A204.1 (cell line): ENCODE data around the gene MTHFD1L.
"Not testable (repeated sequence)": the region's sequence is repeated elsewhere in the genome, so short reads cannot be mapped to it uniquely, and the experiment has no call there.

ENCODE experiments used
- FAIRE-seq: peaks from 2 replicates; lab custom pipeline; 2012; peaks lifted over from hg19 to GRCh38; lab: Jason Lieb, UNC

The MTHFD1L gene

DNA sequence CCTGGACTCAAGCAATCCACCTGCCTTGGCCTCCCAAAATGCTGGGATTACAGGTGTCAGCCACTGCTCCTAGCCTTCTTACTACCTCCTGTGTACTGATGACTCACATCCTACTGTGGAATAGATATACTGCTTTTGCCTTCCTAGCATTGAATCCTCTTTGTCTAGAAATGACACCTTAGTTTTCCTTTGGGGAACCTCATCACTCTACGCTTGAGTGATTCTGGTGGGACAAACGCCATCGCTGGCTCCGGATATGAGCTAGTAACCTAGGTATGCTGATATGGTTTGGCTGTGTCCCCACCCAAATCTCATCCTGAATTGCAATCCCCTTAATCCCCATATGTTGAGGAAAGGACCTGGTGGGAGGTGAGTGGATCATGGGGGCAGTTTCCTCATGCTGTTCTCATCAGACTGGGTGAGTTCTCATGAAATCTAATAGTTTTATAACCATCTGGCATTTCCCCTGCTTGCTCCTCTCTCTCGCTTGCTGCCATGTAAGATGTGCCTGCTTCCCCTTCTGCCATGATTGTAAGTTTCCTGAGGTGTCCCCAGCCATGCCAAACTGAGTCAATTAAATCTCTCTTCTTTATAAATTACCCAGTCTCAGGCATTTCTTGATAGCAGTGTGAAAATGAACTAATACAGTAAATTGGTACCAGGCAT lies 261.8 kb downstream of the MTHFD1L start:
- not testable (repeated sequence) for FAIRE-seq

DNA sequence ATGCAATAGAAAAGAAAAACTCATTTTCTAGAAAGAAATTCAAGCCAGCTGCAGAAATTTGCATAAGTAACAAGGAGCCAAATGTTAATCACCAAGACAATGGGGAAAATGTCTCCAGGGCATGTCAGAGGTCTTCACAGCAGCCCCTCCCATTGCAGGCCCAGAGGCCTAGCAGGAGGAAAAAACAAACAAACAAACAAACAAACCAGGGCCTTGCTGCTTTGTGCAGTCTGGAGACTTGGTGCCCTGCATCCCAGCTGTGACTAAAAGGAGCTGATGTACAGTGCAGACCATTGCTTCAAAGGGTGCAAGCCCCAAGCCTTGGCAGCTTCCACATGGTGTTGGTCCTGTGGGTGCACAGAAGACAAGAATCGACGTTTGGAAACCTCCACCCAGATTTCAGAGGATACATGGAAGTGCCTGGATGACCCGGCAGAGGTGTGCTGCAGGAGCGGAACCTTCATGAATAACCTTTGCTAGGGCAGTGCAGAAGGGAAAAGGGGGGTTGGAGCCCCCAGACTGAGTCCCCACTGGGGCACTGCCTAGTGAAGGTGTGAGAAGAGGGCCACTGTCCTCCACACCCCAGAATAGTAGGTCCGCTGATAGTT lies 263.4 kb downstream of the MTHFD1L start:
- FAIRE-seq = no peak

DNA sequence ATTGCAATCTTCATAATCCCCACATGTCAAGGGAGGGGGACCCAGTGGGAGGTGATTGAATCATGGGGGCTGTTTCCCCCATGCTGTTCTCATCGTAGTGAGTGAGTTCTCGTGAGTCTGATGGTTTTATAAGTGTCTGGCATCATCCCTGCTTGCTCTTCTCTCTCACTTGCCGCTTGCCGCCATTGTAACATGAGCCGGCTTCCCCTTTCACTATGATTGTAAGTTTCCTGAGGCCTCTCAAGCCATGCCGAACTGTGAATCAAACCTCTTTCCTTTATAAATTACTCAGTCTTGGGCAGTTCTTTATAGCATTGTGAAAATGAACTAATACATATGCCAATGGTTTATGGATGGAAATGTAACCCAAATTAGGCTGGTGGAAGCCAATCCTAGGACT lies 264.8 kb downstream of the MTHFD1L start:
- no peak for FAIRE-seq

DNA sequence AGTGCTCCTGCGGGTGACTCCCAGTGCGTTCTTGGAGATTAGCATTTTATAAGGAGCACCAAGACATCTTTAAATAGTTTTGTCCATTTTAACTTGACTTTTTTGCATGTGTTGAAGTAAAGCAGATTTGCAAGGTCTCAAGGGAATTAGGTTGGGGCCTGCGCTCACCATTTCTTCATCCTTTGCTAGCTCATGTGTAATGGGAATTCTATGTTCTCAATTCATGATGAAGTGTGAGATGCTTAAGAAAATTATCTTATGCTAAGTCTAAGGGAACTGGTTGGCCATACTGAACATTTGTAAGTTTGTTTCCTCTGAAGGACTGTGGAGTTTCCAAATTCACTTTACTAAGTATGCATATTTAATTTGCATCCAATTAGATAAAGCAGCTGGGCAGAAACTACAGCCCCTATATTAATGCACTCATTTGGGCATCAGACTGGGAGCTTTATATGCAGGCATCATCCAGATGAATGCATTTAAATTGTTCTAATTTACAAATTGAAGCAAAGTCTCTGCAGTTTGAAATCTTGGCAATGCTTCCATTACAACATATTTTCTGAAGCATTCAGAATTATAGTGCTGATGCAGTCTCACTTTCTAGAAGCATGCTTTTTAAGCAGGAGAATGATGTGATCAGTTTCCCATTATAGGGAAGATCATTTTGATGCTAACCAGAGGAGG lies 266.0 kb downstream of the MTHFD1L start:
- FAIRE-seq = no peak

DNA sequence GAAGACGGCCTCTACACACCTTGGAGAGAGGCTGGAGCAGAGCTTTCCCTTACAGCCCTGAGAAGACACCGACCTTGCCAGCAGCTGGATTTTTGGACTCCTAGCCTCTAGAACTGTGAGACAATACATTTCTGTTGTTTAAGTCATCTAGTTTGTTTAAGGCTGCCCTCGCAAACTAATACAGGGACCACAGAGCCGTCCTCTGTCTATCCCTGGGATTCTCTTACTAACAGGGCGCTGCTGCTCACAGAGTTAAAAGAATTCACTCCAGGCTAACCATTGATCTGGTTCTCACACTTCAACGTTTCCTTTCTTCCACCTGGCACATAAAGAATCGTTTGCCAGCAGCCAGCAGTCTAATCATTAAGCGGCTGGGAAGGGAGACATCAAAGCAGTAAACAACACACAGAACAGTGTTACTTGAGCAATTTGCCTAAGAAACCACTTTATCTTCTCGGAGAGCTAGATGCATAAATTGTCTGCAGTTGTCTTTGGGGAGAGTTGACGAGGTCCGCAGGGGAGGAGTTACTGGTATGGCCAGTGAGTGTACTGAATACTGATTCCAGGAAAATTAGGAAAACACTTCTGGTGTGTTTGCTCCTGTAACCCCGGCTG lies 270.7 kb downstream of the MTHFD1L start:
- FAIRE-seq = no peak

DNA sequence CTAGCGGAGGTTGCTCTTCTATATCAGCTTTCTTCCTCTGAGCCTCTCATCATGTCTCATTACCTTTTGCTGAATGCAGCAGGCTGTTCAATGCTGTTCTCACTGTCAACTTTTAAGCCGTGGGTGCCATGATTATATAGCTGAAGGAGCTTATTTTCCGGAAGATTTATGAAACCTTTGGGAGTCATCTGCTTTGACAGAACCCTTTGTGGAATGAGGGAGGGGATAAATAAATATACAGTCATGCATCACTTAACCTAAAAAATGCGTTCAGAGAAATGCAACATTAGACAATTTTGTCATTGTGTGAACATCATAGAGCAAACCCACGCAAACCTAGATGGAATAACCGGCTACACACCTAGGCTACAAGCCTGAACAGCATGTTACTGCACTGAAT lies 272.0 kb downstream of the MTHFD1L start:
- no peak for FAIRE-seq

DNA sequence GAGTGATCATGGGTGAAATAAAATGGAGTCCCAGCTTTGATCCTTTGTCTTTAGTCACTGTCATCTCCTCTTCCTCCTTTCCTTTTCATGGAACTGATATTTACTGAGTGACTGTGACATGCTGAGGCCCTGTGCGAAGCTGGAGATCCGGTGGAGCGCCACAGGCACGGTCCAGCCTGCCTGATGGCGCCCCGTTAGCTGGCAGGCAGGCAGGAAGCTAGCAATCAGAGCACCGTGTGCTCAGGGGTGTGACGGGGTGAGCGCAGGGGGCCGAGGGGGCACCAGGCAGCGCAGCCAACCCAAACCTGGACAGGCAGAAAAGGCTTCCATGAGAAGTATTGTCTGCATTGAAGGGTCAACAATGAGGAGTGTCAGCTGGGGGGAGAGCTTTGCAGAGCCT lies 274.0 kb downstream of the MTHFD1L start:
- no peak for FAIRE-seq

DNA sequence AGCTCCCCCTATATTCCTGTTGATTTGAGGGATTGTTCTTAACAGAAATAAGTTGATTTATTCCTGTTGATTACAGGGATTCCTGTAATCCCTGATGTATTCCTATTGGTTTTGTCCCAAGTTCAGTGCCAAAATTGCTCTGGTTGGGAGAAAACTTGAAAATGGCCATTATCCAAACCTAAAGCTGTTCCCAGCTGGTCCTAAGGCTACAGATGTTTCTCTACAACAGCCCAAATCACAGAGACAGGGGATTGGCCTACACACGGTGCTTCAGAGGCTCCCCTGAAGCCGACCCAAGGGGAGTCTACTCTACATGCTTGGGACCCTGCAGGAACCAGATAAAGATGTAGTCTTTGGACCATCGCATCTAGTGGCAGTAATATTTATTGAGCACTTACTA lies 275.3 kb downstream of the MTHFD1L start:
- no peak for FAIRE-seq

DNA sequence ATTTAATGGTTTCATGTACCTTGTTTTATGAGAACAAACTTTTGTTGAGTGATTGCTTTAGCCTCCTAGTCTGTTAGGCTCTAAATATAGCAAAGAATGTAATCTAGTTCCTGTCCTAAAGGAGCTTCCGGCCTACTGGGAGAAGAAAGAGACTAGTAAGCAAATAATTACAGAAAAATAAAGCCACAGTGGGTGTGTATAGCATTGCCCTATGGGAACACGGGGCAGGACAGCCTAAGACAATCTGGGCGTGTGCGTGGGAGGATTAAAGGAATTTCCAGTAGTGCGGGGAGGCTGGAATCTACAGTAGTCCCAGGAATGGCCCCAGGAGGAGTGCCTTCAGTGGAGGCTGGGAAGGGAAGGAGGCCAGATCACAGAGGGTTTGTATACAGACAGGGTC lies 276.2 kb downstream of the MTHFD1L start:
- FAIRE-seq = no peak

DNA sequence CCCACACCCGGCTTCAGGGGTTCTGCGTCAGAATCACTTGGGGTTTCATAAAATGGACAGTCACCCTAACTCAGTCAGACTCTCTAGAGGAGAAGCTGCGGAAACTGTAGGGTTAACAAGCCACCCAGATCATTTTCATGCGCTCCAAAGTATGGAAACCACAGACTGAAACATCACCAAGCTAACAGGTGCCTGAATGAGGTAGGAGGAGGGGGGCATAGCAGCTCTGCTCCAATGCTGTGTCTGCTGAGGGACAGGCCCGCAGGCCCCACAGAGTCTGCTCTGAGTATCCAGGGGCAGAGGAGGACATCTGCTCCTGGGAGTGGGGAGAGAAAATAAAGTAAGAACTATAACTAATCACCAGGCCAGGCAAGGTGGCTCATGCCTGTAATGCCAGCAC lies 277.2 kb downstream of the MTHFD1L start:
- FAIRE-seq = no peak

DNA sequence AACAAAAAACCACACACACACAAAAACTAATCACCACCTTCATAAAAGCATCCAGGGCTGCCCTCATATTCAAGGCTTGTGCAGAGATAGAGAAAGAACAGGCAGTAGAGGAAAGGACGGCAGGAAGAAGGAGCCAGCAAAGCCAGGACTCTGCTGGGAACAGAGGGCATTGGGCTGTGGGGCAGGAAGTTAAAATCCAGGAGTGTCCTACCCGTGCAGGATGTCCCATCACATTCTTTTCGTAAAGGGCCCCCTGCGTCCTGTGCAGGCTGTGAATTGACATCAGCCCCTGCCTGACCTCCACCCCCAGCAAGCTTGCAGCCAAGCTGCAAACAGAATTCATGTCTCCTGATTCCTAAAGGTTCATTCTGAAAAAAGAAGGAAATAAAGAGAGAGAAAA lies 277.8 kb downstream of the MTHFD1L start:
- no peak for FAIRE-seq

DNA sequence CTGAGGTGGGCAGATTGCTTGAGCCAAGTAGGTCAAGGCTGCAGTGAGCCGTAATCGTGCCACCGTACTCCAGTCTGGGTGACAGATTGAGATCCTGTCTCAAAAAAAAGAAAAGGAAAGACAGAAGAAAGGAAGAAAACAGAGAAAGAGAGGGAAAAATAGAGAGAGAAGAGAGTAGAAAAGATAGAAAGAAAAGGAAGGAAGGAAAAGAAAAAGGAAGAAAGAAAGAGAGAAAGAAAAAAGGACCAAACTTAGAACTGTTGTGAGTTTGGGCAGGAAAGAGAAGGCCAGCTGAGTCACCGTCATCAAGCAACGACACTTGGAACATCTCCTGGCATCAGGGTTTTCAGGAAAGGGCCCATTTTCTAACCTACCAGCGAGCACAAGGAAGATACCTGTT lies 278.3 kb downstream of the MTHFD1L start:
- no peak for FAIRE-seq

DNA sequence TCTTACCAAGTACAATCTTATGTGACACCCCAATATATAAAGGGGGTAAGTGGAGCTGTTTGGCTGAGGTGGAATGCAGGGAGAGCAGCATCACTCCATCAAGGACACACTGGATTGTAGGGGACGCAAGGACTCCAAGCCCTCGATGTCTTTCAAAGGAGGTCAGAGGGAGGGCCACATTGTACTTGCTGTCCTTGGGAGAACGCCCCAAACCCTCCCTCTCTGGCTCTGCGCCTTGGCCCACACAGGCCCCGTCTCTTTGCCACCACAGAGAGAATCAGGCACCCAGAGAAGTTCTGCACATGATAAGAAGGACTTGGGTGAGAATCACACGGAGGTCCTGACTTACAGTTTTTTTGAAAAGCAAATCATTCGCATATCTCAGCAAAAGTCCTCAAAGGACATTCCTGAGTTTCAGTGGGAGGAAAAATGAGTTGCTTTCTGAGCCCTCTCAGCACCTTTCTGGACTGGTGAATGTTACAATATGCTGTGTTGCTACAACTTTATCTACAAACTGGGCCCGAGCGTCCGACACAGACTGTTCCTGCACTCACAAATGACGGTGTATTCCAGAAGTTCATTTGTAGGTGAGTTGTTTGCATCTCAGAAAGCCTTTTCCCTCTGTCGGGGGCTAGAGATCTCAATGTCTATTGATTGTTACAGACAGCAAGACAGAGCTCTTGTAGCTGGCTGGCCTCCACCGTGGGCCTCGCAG lies 281.8 kb downstream of the MTHFD1L start:
- FAIRE-seq = no peak

DNA sequence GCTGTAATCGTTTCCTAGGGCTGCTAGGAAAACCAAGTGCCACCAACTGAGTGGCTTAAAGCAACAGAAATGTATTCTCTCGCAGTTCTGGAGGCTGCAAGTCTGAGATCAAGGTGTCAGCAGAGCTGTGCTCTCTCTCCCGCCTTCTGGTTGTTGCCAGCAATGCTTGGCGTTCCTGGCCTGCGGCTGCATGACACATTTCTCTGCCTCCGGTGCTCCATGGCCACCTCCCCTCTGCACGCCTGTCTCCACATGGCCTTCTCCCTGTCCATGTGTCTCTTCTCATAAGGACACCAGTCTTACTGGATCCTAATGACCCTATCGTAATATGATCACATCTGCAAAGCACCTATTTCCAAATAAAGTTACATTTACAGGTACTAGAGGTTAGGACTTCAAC lies 282.6 kb downstream of the MTHFD1L start:
- FAIRE-seq = no peak

DNA sequence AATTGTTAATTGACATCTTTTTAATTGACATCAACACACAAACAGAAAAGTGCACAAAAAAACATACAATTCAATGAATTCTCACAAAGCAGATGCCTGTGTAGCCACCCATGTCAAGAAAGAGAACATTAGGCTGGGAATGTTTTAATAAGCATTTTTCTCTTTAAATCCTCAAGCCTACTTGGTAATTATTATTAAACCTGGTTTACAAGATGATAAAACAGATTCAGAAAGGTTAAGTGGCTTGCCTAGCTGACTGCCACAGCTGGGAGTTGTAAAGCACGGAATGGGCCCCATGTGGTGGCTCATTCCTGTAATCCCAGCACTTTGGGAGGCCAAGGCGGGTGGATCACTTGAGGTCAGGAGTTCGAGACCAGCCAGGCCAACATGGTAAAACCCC lies 284.3 kb downstream of the MTHFD1L start:
- FAIRE-seq = no peak
